Panc1 (cell line): ENCODE measurements around the gene NBPF12. TPM values are rescaled to one million over a fixed set of nuclear protein-coding genes. Genes with fewer than 3 reads are reported as not detected.

Experiments used
- total RNA-seq: library from RNA; stranded (reverse); gene quantifications from one replicate; pipeline ENCODE4 v1.2.1, GENCODE V29; 2021; ENCODE audit not compliant: unreplicated experiment

NBPF12 gene
- total RNA-seq, 1 experiment from 2014 or later, result 10.3 TPM

Other genes starting within 250 kb of the NBPF12 start
- gene PRKAB2, start 234.1 kb downstream of the NBPF12 start, total RNA-seq, result 6.6 TPM